Tongue (tissue), 2 donors: Measurements from ENCODE around the gene UFD1. TPM values are rescaled to one million over a fixed set of nuclear protein-coding genes. Genes with fewer than 3 reads are reported as not detected.
A peak's percentile ranks its signal among the peaks of the same experiment; 100 is the strongest.
"Not testable (repeated sequence)": the region's sequence is repeated elsewhere in the genome, so short reads cannot be mapped to it uniquely, and the experiment has no call there.

ENCODE experiments used
- DNase-seq: peaks from one replicate; pipeline ENCODE4 v3.0.0-alpha.2; 2015
- total RNA-seq: library from RNA; depleted of rRNA; stranded (reverse); fragments of >200 nt; gene quantifications from one replicate; pipeline ENCODE4 v1.2.3, GENCODE V29; 2014

The UFD1 gene
- total RNA-seq, 1 donor from 2014 or later: 33.8 TPM

GRCh38 chr22:19447330-19448075, 31.5 kb downstream of the UFD1 start, which contains the start of gene C22orf39:
C22orf39 (minus strand) TSS chr22:19447711; CDS start chr22:19447688, 23 bp downstream.
- peak; percentile 97 for DNase-seq

DNA sequence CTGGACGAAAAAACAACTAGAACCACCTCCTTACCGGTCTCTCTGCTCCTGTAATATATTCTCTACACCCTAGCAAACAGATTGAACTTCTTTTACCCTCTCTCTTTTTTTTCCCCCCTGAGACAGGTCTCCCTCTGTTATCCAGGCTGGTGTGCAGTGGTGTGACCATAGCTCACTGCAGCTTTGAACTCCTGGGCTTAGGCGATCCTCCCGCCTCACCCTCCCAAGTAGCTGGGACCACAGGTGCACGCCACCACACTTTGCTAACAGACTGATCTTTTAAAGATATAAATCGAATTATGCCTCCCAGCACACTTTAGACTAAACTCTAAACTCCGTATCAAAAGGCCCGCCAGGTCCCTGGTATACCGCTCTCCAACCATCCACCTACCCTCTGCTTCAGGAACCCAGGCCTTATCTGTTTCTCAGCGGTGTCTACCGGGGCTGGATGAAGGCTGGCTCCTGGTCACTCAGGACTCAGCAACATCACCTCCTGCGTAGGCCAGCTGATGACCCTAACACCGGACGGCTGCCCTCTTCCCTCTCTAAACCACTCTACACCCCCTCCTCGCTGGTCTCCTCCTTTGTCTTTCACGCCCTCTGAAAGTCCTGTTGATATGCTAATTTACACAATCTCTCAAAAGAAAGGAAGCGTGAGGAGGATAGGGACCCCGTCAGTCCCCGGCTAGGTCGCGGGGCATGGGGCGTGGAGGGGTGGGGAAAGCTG, 32.2 kb downstream of the UFD1 start:
- DNase-seq: no peak

- not testable (repeated sequence) for DNase-seq
Observed at GRCh38 chr22:19445279-19445982, 33.6 kb downstream of the UFD1 start.

DNA sequence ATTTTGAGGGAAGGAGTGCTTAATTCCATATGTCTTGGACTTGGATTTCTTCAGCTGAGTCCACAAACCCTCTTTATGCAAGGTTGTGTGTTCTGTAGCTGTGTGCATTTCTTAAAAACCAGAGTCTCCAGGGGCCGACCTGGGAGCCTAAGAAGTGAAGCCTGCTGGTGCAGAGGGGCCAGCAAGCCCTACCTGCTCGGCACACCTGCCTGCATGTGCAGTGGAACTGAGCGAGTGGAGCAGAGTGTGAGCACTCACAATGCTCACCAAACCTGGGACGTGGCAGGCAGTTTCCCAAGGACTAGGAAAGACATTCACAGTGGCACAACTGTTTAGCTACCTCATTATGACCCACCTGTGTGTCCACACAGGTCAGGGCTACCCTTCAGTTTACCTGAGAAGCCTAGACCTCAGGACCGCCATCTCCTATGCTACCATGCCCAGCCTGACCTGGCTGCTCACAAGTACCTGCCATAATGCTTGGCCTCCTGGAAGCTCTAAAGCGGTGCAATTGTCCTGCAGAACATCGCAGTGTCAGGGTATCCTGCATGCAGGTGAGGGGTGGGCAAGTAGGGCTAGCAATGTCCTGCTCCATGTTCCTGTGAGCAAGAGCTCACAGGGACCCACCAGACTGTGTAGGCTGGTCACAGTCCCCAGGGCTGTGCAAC, 35.3 kb downstream of the UFD1 start:
- no peak for DNase-seq

DNA sequence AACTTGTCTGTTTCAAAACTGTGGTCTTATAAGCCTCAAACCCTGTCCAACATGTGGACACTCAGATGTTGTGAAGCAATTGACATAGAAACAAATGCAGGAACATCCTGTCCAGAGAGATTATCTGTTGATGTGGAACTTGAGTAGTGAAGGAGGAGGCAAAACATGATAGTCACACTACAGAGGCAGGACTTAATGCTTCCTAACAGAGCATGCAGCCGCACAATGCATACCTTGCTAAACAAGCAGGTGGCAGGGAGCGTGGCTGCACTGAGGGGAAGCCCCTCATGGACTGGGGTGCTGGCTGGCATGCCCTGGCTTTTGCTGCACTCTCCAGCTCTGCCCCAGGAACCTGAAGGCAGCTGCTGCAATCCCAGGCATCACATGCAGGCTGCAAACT, 36.8 kb downstream of the UFD1 start:
- DNase-seq: no peak

- DNase-seq: no peak
Observed at GRCh38 chr22:19440411-19441195, 38.4 kb downstream of the UFD1 start.

DNA sequence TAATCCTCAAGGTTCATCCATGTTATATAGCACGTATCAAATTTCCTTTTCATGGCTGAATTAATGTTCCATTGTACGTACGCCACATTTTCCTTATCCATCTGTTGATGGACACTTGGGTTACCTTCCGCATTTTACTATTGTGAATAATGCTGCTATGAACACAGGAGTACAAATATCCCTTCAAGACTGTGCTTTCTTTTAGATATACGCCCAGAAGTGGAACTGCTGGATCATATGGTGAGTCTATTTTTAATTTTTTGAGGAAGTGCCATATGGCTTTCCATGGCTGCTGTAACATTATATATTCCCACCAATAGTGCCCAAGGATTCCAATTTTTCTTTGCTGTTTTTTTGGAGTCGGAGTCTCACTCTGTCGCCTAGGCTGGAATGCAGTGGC, 40.7 kb downstream of the UFD1 start:
- DNase-seq: no peak

GRCh38 chr22:19436444-19437161, 42.4 kb downstream of the UFD1 start:
- not testable (repeated sequence) for DNase-seq

- no peak for DNase-seq
Observed at GRCh38 chr22:19434829-19435580, 44.0 kb downstream of the UFD1 start.

DNA sequence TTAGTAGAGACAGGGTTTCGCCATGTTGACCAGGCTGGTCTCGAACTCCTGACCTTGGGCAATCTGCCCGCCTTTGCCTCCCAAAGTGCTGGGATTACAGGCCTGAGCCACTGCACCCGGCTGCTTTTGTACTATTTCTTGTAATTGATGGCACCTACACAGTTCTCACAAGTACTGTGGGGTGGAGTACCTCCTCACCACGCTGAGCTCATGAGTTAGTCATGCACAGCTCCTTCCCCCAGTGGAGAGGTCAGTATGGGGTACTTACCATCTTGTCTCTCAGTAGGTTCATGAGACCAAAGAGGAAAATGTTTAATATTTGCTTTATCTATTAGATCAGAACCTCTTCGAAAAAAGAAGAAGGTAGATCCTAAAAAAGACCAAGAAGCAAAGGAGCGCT, 44.6 kb downstream of the UFD1 start:
- no peak for DNase-seq

DNA sequence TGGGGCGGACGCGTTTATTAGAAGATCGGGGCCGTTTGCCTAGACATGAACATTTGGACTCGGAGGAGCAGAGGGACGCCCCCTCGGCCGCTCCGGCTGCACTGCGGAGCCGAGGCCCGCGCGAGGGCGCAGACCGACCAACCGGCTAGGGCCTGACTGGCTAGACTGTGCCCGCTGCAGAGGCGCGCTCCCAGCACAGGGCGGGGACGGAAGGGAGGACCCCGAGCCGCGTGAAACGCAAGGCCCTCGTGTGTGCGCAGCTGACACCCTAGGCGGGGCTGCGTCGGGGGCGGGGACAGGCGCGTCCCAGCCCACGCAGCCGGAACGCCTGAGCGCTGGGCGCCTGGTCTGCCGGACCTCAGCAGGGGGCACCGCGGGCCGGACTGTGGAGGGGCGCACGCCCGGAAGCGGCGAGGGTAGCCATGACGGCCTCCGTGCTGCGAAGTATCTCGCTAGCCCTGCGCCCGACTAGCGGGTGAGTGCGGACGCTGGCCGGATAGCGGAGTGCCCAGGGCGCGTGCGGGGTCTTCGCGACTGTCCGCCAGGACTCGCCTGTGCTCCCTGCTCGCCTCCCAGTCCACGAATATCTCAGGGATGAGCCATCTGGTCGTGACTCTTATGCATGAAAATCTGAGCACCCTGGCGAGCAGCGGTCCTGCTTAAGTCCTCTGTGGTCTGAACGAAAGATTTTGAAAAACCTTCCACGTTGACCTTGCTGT, 46.7 kb downstream of the UFD1 start, which contains the start of gene MRPL40:
Gene MRPL40, plus strand, starts transcription at position 413 of the 719 bp plus-strand sequence. Its CDS starts 10 bp downstream, at position 423.
- DNase-seq: peak; percentile 98

DNA sequence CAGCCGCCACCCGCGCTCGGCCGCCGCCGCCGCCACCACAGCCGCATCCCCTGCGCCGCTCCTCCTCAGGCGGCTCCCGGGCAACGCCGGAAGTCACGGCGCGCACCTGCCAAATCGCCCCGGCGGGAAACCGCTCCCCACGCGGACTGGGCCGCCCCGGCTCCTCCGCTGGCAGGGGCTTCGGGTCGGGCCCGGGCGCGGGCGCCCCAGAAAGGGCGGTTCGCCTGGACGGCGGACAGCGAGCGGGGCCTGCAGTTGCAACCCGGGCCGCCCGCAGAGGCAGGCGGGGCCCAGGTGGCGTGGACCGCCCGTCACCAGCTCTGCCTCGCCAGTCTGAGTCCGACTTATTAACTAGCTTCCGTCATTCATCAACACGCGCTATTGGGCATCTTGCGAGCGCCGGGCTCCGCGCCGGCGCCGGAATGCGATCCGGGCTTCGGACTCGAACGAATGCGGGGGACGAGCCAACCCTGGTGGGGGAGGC, 47.3 kb downstream of the UFD1 start, which contains the start of gene HIRA:
Gene HIRA, minus strand, starts transcription at position 85 of the 484 bp plus-strand sequence. CDS start 257 bp downstream, outside the sequence.
- peak; percentile 87 for DNase-seq

GRCh38 chr22:19430890-19431541, 48.0 kb downstream of the UFD1 start:
- peak; percentile 25 for DNase-seq

DNA sequence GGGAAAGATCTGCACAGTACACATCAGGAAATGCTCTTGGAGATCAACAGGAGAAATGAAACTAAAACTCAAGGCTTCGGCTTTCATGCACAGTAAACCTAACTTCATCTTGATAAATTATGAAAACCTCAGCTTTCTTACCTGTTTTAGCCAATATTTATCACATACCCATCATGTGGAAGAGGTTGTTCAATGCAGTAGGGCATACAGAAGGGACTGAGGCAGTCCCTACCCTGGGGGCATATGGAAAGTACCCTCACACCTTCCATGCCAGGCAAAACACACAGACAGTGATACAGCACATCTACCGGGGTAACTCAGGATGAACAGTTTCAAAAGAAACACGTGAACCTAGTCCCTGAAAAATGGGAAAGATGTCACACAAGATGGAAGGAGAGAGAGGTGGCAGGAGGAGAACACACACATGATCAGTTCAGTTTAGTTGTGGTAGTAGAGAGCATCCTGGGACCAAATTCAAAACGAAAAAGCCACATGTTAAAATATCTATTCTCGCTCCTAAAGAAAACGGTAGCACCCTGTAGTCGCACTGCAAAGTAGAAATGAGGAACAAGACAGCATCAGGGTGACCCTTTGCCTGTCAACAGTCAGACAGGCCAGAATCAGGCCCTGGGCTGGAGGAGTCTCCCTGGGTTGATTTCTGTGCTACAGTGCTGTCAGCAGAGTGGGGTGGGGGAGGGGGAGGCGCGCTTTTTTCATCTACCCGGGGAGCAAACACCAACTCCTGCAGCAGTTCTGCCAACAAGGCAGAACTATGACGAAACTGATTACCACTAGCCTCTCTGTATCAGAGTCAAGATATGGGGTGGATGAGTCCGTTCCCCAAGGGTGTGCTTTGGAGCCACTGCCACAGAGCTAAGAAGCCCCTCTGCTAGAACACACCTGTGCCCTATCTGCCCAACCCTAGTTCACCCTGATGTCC, 48.8 kb downstream of the UFD1 start:
- peak; percentile 29 for DNase-seq

DNA sequence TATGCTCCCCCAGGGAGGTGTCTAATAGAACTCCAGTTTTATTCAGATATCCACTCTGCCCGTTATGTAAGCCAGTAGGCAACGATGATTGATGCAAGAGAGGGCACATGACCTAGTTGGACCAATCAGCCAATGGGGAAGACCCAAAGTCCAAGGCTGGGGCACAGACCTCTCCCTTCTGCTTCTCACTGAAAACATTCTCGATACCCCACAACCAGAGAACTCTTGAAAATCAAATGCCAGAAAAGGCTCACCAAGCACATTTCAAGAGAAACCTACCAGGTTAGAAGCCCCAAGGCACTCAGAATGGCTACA, 54.9 kb downstream of the UFD1 start:
- no peak for DNase-seq

GRCh38 chr22:19422440-19423301, 56.3 kb downstream of the UFD1 start:
- no peak for DNase-seq
